ENCODE data around the gene SMIM3. TPM values are rescaled to one million over a fixed set of nuclear protein-coding genes. Genes with fewer than 3 reads are reported as not detected.
A peak's percentile ranks its signal among the peaks of the same experiment; 100 is the strongest.
"Not testable (repeated sequence)": the region's sequence is repeated elsewhere in the genome, so short reads cannot be mapped to it uniquely, and the experiment has no call there.

Gene SMIM3, protein sequence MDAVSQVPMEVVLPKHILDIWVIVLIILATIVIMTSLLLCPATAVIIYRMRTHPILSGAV
- 3.3 and 4.8 TPM in 2 replicates for total RNA-seq

DNA sequence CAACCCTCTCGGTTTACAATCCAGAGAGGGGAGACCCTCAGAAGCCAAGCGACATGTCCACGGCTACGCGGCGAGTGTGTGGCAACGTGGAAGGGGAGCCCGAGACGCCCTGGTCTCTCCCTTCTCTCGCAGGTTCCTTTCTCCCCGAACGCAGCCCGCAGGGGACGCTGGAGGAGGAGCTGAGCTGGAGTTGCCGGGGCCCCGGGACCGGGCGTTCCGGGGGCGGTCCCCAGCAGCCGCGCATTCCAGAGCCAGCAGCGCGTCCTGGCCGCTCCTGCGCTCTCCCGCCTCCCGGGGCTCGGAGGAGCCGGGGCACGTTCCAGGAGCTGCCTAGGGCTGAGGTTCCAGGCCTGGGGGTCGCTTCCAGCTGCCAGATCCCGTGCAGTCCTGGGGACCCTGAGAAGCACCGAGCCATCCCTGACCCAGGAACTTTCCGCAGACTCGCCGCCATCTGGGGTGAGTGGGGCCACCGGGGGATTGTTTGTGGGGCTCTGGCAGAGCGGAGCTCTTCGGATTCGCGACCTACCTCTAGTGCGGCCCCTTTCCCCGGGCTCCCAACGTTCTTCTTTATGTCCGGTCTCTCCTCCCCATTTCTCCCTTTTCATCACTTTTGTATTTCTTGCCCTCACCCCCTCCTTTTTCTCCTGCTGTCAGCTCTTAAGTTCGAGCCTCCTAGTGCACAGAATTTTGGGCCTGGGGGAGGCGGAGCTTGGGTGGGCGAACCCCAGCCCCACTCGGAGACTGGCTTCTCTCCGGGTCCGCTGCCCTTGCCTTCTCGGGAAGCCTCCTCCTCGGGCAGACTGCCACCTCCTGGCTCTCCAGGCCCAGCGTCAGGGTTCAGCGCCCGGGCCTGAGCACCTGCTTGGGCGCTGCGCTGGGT lies at the start of gene SMIM3:
SMIM3 (plus strand) TSS at position 241 of the 880 bp plus-strand sequence. CDS start 16,684 bp downstream, outside the sequence.
- DNase-seq (ENCODE audit: low read depth in 2 of 2), result peak; percentile 51 to 71

DNA sequence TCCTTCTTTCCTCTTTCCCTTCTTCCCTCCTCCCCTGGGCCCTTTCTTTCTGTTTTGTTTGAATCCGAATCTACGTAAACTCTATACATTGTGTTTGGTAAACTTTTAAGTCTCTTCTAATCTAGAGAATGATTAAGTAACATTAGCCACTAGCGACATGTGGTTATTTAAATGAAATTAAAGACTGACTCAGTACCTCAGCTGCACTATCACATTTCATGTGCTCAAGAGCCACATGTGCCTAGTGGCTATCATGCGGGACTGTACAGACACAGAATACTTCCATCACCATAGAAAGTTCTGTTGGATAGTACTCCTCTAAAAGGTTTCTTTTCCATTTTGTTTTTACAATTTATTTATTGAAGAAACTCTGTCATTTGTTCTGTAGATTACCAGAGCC lies 48.7 kb upstream of the SMIM3 start:
- DNase-seq (ENCODE audit: low read depth in 2 of 2), result no peak

DNA sequence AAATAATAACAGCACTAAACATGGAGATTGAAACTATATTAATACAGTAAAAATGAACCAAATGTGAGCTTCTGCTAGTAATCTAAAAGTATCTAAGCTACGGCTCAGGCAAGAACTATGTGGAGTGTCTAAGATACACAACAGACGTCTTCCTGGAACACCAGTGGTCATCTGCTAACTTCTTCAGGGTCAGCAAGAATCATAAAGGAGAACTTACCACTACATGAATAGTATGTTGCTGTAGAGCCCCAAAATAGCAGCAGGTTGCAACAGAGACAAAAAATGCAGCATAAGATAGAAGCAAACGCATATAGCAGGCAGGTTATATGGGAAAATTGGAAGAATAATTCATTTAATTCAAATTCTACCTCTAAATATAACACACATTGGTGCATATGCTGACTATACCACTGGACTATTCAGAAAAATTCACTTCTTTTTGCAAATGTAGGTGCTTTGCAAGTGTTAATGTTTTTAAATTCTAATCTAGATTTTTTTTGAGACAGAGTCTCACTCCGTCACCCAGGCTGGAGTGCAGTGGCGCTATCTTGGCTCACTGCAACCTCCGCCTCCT lies 46.8 kb upstream of the SMIM3 start:
- DNase-seq (ENCODE audit: low read depth in 2 of 2), result no peak

DNA sequence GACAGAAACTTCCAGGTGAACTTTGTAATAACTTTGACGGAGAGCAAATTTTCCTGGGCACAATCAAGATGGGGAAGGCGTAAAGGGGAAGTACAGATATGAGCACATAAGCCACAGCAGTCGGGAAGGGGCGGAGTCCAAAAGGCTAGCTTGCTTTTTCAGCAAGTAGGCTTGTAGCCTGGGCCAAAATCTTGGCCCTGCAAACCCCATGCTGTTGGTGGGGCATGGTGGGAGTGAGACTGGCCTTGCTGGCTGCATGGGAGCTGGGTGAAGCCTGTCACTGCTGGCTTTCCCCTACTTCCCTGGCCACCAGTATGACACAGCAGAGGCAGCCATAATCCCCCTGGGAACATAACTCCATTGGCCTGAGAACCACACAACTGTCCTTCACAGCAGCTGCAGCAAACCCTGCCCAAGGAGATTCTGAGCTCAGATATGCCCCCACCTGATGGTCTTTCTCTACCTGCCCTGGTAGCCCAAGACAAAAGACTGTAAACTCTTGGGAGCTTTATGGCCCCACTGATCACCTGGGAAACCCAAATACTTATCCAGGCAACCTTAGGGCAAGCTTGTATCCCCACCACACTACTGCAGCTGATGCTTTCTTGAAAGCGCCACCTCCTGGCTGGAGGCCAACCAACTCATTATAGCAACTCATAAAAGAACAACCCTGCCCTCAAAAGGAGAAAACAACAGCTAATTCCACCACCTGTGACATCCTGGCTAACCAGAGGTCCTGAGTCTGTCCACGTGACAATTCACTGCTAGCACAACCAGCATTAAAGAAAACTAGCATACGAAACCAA lies 43.8 kb upstream of the SMIM3 start:
- DNase-seq (ENCODE audit: low read depth in 2 of 2), result no peak

DNA sequence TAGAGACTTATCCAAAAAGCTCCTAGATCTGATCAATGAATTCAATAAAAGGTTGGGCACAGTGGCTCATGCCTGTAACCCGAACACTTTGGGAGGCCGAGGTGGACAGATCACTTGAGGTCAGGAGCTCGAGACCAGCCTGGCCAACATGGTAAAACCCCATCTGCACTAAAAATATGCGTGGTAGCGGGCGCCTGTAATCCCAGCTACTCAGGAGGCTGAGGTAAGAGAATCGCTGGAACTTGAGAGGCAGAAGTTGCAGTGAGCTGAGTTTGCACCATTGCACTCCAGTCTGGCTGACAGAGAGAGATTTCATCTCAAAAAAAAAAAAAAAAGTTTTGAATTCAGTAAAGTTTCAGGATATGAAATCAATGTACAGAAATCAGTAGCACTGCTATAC lies 39.7 kb upstream of the SMIM3 start:
- no peak for DNase-seq (ENCODE audit: low read depth in 2 of 2)

DNA sequence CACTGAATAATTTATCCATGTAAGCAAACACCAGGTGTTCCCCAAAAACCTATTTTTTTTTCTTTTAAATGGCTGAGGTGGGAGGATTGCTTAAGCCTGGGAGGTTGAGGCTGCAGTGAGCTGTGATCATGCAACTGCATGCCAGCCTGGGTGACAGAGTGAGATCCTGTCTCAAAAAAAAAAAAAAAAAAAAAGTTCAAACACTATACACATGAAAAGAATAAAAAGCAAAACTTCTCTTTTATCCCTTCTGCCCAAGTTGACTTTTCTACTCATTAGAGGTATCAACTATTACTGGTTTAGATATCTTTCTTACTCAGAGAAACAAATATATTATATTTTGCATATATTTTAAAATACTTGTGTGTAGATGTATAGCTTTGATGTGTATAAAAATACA lies 37.6 kb upstream of the SMIM3 start:
- DNase-seq (ENCODE audit: low read depth in 2 of 2), result no peak

DNA sequence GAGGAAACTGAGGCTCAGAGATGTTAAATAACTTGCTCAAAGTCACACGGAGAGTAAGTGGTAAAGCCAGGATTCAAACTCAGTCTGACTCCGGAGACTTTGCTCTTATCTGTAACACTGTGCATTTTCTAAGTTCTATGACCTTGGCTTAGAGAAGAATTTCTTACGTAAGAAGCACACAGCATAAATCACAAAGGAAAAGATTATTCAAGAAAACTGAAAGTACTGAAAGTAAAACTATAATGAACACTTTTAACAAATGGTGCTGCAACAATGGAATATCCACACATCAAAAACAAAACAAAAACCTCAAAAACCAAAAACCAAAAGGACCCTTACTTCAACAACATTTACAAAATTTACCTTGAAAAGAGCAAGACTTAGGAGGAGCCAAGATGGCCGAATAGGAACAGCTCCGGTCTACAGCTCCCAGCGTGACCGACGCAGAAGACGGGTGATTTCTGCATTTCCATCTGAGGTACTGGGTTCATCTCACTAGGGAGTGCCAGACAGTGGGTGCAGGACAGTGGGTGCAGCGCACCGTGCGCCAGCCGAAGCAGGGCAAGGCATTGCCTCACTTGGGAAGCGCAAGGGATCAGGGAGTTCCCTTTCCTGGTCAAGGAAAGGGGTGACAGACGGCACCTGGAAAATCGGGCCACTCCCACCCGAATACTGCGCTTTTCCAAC lies 36.0 kb upstream of the SMIM3 start:
- DNase-seq (ENCODE audit: low read depth in 2 of 2), result not testable (repeated sequence)

DNA sequence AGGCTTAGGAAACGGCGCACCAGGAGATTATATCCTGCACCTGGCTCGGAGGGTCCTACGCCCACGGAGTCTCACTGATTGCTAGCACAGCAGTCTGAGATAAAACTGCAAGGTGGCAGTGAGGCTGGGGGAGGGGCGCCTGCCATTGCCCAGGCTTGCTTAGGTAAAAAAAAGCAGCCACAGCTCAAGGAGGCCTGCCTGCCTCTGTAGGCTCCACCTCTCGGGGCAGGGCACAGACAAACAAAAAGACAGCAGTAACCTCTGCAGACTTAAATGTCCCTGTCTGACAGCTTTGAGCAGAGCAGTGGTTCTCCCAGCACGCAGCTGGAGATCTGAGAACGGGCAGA lies 35.4 kb upstream of the SMIM3 start:
- DNase-seq (ENCODE audit: low read depth in 2 of 2), result not testable (repeated sequence)

DNA sequence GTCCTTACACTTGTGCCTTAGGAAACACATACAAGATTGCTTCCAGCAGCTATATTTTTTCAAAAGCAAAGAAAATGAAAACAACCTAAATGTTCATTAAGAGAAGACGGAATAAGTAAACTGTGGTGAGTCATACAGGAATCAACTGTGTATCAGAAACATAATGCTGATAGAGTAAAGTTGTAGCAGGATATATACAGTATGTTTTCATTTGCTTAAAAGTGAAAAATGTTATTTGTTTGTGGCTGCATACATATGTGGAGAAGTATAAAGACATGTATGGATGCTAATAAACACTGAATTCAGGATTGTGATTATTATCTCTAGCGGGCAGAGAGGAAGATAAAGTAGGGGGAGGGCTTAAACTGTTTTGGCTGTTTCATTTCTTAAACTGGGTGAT lies 28.1 kb upstream of the SMIM3 start:
- DNase-seq (ENCODE audit: low read depth in 2 of 2), result no peak

DNA sequence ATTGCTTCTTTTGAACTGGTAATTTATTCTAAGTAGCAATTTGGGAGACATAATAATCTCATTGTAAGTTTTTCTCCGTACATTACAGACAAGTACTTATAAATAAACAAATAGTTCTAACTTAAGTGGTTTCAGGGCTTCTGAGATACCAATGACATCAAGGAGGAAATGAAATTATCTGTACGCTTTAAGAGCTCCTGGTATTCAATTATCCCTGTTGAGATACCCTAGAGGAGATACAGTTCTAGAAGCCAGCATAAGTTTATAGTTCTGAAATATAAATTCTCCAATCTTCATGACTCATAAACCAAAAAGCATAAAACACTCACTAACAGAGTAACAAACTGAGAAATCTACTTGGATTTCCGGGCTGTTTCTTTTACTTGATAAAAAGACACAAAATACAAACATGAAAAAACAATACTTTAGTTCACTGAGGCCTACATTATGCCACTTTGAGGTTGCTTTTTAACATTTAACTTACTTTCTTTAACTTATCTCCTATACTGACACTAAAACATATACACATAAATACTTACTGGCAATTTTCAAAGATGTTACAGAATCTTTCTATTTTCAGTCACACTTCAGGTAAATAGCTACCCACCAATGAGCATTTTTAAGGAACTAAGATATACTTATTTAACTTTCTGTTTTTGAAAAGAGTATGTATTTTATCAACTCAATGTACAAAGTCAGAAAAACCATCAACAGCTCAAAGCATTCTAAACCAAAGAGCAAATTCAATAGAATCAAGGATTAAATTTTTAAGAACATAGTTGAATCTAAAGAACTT lies 27.3 kb upstream of the SMIM3 start:
- DNase-seq (ENCODE audit: low read depth in 2 of 2), result no peak

DNA sequence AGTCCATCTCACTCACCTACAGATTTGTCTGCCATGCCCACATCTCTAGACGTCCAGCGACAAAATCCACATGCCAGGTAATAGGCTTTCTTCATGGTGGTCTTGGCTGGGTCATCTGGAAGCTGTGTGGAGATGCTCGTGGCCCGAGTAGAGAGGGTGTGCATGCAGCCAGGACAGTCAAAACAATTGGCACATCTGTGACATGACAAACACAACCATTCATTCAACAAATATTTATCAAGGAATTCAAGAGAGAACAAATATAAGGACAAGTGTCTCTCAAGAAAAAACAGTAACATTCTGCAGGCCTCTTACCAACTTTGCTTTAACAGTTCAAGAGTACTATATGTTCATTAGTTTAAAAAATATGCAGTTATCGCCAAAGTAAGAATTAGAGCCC lies 25.1 kb upstream of the SMIM3 start:
- DNase-seq (ENCODE audit: low read depth in 2 of 2), result no peak

DNA sequence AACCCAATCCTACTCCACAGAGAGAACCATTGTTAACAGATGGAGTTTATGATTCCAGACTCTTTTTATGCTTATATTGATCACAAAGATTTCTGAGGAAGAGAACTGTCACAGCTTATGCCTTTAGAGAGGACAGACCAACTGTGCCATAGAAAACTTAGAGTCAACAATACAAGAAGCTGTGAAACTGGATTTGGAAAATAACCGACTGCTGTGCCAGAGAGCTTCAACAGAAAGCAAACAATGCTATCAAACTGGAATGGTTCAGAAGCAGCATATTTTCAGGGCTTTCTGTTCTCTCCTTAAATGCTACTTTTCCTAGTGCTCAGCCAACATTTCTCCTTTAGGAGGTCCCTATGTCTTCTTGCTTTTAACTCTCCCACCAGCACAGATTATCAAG lies 24.7 kb upstream of the SMIM3 start:
- DNase-seq (ENCODE audit: low read depth in 2 of 2), result no peak

DNA sequence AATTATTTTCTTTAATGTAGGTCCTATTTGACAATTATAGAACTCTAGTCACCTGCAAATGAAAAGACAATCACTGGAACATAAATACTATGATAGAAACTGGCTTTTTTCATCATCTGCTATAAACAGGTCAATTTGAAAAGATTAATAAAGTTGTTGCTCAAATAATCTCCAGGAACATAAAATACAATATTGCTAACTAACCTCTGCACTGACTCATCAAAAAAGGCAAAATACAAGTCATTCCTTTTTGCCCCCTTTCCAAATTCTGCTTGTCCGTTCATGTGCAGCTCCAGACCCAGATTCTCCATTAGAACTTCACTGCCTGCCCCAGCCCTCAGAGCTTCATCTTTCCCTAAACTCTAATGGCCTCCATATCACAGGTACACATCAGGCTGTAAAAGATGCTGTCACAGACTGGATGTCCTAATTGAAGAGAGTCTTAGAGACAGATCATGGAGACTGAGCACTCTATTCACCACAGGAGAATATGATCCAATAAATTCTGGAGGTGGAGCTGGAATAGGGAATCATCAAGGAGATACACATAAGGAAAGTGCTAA lies 21.4 kb upstream of the SMIM3 start:
- DNase-seq (ENCODE audit: low read depth in 2 of 2), result no peak

DNA sequence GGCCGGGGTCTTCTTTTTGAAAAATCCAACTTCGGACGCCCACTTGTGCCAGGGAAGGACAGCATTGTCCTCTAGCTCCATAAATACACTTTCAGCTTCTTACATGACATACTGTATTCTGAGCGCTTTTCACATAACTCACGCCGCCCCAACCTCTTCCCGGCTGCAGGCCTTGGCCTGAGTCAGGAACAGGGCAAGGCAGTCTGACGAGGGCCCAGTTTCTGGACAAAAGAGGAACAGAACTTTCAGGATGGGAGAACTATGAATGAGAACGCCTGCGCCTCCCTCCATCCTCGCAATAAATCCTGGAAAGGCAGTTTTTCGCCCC lies 20.4 kb upstream of the SMIM3 start:
- no peak for DNase-seq (ENCODE audit: low read depth in 2 of 2)

DNA sequence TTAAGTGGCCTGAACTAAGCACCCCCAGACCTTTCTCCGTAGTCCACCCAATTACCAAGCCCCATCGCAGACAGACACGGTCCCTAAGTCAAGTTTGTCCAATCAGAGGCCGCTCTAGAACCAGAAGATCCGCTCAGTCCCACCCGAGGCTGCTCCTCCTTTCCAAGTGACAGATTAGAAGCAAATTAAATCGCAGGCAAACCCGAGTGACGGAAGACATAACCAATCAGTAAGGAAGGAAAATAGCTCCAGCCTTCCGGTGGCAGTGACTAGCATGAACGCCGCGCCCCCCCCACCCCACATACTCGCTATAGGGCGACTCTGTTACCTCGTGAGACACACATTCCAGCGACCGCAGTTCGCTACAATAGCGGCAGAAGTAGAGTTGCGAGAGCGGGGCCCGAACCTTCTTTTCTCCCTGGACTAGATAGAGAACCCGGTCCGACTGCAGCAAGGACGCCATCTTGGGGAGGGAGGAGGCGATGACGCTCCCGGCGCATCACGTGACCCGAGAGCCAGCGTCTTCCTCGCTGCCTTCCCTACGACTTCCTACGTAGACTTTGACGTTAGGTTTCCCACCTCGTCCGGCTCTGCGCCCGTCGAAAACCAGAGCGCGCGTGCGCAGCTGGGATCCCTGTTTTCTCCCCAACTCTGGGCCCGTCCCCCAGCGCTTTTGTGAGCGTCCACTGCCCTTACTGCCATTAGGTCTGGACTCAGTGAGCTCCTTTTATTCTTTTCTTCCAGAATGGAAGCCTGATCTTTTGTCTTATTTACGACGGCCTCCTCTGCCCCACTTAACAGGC lies 19.8 kb upstream of the SMIM3 start, which contains the start of gene DCTN4:
DCTN4 (minus strand) TSS at position 487 of the 803 bp plus-strand sequence; CDS start at position 463, 24 bp downstream.
- DNase-seq (ENCODE audit: low read depth in 2 of 2), result peak; percentile 99

DNA sequence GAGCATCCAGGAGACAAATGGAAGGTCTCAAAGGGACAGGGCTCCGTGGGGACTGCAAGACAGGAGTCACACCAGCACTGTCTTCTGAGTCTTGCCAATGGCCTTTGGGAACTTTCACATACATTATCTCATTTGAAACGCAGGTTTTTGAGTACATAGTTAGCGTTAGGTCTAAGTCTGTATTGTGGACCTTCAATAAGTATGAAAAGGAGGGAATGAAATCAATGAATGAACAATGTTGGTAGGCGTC lies 19.3 kb upstream of the SMIM3 start:
- no peak for DNase-seq (ENCODE audit: low read depth in 2 of 2)

DNA sequence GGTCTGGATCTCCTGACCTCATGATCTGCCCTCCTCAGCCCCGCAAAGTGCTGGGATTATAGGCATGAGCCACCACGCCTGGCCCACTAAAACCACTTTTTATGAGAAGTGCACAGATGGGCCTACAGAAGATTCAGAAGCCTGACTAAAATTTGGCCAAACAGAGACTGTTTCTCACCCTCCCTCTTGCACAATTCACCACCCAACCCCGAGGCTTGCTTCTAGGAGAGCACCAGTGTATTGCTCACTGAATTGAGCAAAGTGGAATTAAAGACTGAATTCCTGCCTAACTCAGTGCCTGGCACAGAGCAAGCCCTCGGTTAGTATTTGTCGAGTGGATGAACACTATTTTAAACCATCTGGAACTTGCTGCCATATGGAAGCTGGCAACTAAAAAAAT lies 16.3 kb upstream of the SMIM3 start:
- DNase-seq (ENCODE audit: low read depth in 2 of 2), result no peak

DNA sequence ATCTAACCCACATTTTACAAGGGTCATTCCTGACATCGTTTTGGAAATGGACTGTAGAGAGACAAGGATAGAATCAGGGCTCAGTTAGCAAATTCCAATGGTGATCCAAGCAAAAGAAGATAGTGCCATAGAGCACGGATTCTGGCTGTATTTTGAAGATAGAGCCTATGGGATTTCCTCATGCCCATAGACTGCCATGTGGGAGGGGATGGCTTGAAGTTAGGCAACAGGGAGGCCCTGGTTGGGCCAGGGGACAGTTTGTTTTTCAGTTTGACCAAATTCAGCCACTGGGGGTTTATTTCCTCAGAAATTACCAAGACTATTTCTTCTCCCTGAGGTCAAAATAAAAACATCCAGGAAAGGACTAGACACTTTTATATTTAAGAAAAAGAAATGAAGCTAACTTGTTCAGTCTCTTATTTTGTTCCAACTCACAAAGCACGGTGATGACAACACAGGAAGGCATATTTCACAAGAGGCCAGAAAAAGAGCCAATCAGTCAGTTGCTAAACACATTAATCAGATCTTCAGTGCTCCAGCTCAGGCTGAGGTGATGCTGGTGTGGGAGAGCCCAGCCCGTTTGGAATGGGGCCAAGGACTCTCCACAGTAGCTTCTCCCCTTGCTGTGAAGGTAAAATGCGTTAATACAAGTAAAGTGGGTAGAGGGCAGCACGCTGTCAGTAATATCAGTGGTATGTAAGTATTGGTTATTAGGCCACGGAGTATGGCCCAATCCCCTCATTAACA lies 15.4 kb upstream of the SMIM3 start:
- peak; percentile 78 to 96 for DNase-seq (ENCODE audit: low read depth in 2 of 2)

DNA sequence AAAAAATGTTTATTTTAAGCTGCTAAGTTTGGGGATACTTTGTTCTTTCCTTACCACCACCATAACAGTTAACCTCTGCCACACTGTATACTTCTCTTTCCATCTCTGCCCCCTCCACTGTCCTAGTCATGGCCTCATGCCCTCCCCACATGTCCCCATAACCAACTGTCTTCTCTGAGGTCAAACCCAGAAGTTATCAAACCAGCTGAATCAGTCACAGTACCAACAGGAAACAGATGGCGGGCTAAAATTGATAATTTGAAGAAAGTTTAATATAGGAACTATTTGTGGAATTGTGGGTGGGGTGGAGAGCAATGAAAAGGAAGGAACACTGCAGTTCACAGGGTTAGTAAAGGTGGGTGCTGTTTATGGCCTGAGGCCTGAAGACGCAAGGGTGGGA lies 14.0 kb upstream of the SMIM3 start:
- DNase-seq (ENCODE audit: low read depth in 2 of 2), result no peak
